Adrenal gland (tissue), 12 donors: ENCODE data around the gene ADK. TPM values are rescaled to one million over a fixed set of nuclear protein-coding genes. Genes with fewer than 3 reads are reported as not detected.

ENCODE experiments used
- DNase-seq, 7 donors: peaks; one replicate each; pipeline ENCODE4 v3.0.0-alpha.2; 2019 to 2020
- H3K27ac ChIP-seq, 5 donors: fragments of 200-600 bp; sonication (generic) in 4 of 5; 1 replicate in 3 of 5; 2 replicates in 2 of 5; pipeline versions ENCODE4 v1.5.1 to v1.8.0; 2016 to 2020; ENCODE audit warnings: mild to moderate bottlenecking in 1 of 5
- H3K27me3 ChIP-seq: fragments of 200-600 bp; 2 replicates; pipeline ENCODE4 v1.8.0; 2021
- H3K36me3 ChIP-seq, 2 donors: fragments of 200-600 bp; replicated peaks in 1 of 2; 1 replicate in 1 of 2; 2 replicates in 1 of 2; pipeline versions ENCODE4 v1.5.1 to v1.8.0; 2018 to 2022
- H3K4me1 ChIP-seq, 2 donors: fragments of 200-600 bp; replicated peaks in 1 of 2; 1 replicate in 1 of 2; 2 replicates in 1 of 2; pipeline versions ENCODE4 v1.5.1 to v1.8.0; 2018 to 2021
- H3K4me3 ChIP-seq, 4 donors: fragments of 200-600 bp; sonication (generic) in 3 of 4; one replicate each; pipeline ENCODE4 v1.5.1; 2016 to 2018
- H3K9me3 ChIP-seq, 3 donors: fragments of 200-600 bp; sonication (generic) in 1 of 3; replicated peaks in 1 of 3; 1 replicate in 2 of 3; 2 replicates in 1 of 3; pipeline versions ENCODE4 v1.5.1 to v1.8.0; 2016 to 2021
- POLR2A ChIP-seq, 2 donors: fragments of 450-650 bp; IDR thresholded peaks; one replicate each; pipeline ENCODE4 v1.6.1; 2017; ENCODE audit warnings: antibody characterized with exemption in 2 of 2, mild to moderate bottlenecking in 2 of 2, moderate library complexity in 1 of 2
- WGBS, 4 donors: extraction: QIAGEN DNeasy Blood & Tissue Kit in 2 of 4; methylation state at CpG; one replicate each; pipeline versions ENCODE4 v1.1.5 to v1.1.7; 2013 to 2017; 5-methylcytosine and 5-hydroxymethylcytosine counted together
- intact Hi-C, 2 donors: fragments of 100-400 bp; cut with DNase I; formaldehyde crosslinking; loops; one replicate each; pipeline versions ENCODE4 v1.14.1 to v1.15.0; 2022 to 2023
- polyA plus RNA-seq, 3 donors: library from polyadenylated mRNA; stranded (reverse); fragments of 200-250 nt in 2 of 3; fragments of 350-450 nt in 1 of 3; fragmentation: Illumina TruSeq in 1 of 3; extraction: RNeasy Lipid Tissue Mini Kit (QIAGEN cat#74804) in 1 of 3; gene quantifications; one replicate each; pipeline ENCODE4 v1.2.3, GENCODE V29; 2013 to 2014
- total RNA-seq, 9 donors: library from RNA; depleted of rRNA in 4 of 9; stranded (reverse); fragments of >200 nt in 4 of 9; fragments of 120-200 nt in 1 of 9; fragmentation: NEBNext Ultra II Directional in 1 of 9; extraction: Animal tissue kit (Norgen Biotek cat#: 25700) in 1 of 9; gene quantifications; one replicate each; pipeline versions ENCODE4 v1.1.0 to v1.2.4, GENCODE V29; 2013 to 2023
- TF ChIP-seq, protein P1 (sequence below), 6 experiments: fragments of 450-650 bp in 4 of 6; fragments of 200-600 bp in 2 of 6; sonication (generic) in 1 of 6; IDR thresholded peaks; 1 replicate in 5 of 6; 2 replicates in 1 of 6; pipeline versions ENCODE4 v1.5.1 to v1.8.0; 2016 to 2021; ENCODE audit warnings: antibody characterized with exemption in 6 of 6, mild to moderate bottlenecking in 2 of 6, moderate library complexity in 1 of 6
- donor health status: healthy with polysubstance abuse.
- donor health status: Bipolar disorder and iron deficiency.
- donor health status: DM: yes; HTN: yes; CAD: no.
- donor health status: DM: no; HTN: no; CAD: no.
- donor health status: DM: no; HTN: no; CAD: no.
- donor health status: DM: yes; HTN: yes; CAD: no.

The ADK gene
- total and polyA plus RNA-seq, 12 donors, result 8.2 to 45.5 (median 22.2) TPM

- Histone ChIP-seq H3K4me3 (no peak overlapping the region), H3K4me1 (peaks cover 0 to 2% of the 10 kb centered on the region in 2 donors), H3K27ac (no peak overlapping the region), H3K36me3 (no peaks in the 10 kb centered on the region), H3K27me3 (no peaks in the 10 kb centered on the region), H3K9me3 (no peaks in the 10 kb centered on the region)
- no peak for TF ChIP-seq POLR2A (IDR thresholded peaks at IDR 0.05)
- TF ChIP-seq, protein P1, sequence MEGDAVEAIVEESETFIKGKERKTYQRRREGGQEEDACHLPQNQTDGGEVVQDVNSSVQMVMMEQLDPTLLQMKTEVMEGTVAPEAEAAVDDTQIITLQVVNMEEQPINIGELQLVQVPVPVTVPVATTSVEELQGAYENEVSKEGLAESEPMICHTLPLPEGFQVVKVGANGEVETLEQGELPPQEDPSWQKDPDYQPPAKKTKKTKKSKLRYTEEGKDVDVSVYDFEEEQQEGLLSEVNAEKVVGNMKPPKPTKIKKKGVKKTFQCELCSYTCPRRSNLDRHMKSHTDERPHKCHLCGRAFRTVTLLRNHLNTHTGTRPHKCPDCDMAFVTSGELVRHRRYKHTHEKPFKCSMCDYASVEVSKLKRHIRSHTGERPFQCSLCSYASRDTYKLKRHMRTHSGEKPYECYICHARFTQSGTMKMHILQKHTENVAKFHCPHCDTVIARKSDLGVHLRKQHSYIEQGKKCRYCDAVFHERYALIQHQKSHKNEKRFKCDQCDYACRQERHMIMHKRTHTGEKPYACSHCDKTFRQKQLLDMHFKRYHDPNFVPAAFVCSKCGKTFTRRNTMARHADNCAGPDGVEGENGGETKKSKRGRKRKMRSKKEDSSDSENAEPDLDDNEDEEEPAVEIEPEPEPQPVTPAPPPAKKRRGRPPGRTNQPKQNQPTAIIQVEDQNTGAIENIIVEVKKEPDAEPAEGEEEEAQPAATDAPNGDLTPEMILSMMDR (IDR thresholded peaks at IDR 0.05), result no peak
- DNase-seq, result no peak
- WGBS, 4 donors, result 93 to 100% (median 98%) methylated on average over 4 of the region's 4 CpGs
- intact Hi-C loops, result no loop called here
Measured at GRCh38 chr10:74431816-74432215, 280.8 kb downstream of the ADK start.

DNA sequence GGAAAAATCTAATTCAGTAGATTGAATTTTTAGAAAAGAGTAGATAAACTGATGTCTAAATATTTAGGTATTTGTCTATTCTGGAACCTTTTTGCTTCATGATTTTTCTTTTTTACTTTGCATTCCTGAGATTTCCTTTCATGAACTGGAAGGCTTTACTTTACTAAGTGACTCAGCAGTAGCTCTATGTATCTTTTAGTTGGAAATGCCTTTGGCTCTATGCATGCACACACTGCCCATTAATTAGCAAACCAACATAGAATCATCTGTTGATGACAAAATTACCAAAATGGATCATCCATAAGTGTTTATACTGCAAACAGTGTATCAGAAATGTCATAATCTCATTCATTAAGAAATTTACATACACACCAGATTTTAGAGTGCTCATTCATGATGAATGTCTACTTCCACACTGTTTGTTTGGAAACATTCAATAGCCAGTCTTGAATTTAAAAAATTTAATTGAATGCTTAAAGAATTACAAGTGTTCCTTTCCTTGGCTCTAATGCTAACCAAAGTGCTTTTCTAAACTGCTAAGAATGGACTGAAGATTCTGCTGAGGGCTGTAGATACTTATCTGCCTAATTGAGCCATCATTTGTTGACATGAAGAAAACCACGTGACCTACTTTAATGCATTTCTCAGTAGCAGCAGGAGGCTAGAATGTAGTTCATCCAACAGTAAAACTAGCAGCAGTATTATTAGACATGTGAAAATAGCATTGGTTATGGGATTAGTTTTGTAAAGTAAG is 282.0 kb downstream of the ADK start:
- no peak overlapping the region for H3K27ac ChIP-seq
- no peak overlapping the region for H3K4me3 ChIP-seq
- 19 to 40% (median 34%) methylated on average over 1 of the region's 1 CpG for whole genome bisulfite sequencing, 4 donors
- H3K9me3 ChIP-seq, result no peaks in the 10 kb centered on the region
- no peaks in the 10 kb centered on the region for H3K27me3 ChIP-seq
- peaks cover 0 to 14% of the 10 kb centered on the region in 2 donors for H3K4me1 ChIP-seq
- no peak for DNase-seq
- TF ChIP-seq POLR2A (IDR thresholded peaks at IDR 0.05), result no peak
- TF ChIP-seq, protein P1 (IDR thresholded peaks at IDR 0.05), result no peak
- intact Hi-C loops, result no loop called here
- H3K36me3 ChIP-seq, result no peaks in the 10 kb centered on the region

DNA sequence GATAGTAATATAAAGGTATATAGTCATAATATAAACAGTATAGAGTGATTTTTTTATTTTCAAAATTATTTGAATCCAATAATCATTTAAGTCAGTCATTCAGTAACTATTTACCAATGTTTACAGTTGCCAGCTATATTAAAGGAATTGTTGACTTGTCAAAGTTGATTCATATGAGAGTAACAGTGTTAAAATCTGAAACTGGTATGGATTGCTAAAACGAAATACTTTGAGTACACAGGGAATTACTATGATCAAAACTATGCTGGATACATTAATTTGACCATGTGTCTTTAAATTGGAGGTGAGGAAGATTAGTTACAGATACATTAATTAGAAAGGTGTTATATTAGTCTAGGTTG is 282.6 kb downstream of the ADK start:
- H3K27me3 ChIP-seq, result no peaks in the 10 kb centered on the region
- TF ChIP-seq, protein P1 (IDR thresholded peaks at IDR 0.05), result no peak
- no peak for TF ChIP-seq POLR2A (IDR thresholded peaks at IDR 0.05)
- H3K27ac ChIP-seq, result no peak overlapping the region
- no peaks in the 10 kb centered on the region for H3K9me3 ChIP-seq
- peaks cover 0 to 15% of the 10 kb centered on the region in 2 donors for H3K4me1 ChIP-seq
- DNase-seq, result no peak
- 70 to 90% (median 87%) methylated on average over 1 of the region's 1 CpG for WGBS, 4 donors
- no peaks in the 10 kb centered on the region for H3K36me3 ChIP-seq
- no peak overlapping the region for H3K4me3 ChIP-seq
- intact Hi-C loops, result no loop called here

DNA sequence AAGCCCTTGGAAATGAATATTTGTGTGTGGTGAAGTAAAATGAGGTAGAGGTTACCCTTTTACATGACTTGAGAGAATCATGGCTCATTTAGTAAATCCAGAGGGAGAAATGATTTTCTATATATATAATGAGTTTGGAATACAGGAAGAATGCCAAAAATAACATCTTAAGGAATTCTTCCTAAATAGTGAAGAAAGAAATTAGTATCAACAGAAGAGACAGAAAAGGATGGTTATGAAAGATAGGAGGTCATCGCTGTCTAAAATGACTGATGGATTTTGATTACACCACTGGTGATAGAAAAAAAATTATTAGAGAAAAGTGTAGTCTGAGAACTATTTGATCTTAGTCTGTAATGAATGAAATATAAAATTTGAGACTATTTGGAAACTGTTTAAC is 283.0 kb downstream of the ADK start:
- Histone ChIP-seq H3K27ac (no peak overlapping the region), H3K36me3 (no peaks in the 10 kb centered on the region), H3K9me3 (no peaks in the 10 kb centered on the region), H3K4me3 (no peak overlapping the region), H3K4me1 (peaks cover 0 to 19% of the 10 kb centered on the region in 2 donors), H3K27me3 (no peaks in the 10 kb centered on the region)
- WGBS, 4 donors, result 85 to 95% (median 93%) methylated on average over 1 of the region's 1 CpG
- no peak for TF ChIP-seq POLR2A (IDR thresholded peaks at IDR 0.05)
- TF ChIP-seq, protein P1 (IDR thresholded peaks at IDR 0.05), result no peak
- no peak for DNase-seq
- intact Hi-C loops, result no loop called here
